Posterior cingulate gyrus (tissue), 11 donors: ENCODE data around the gene VCX.
"Not testable (repeated sequence)": the region's sequence is repeated elsewhere in the genome, so short reads cannot be mapped to it uniquely, and the experiment has no call there.

Source experiments
- DNase-seq, 10 donors: peaks; one replicate each; pipeline versions ENCODE4 v3.0.0 to v3.0.0-alpha.2; 2020 to 2021; ENCODE audit warnings: mixed read lengths in 3 of 10
- intact Hi-C: fragments of 100-400 bp; cut with DNase I; formaldehyde crosslinking; loops from one replicate; pipeline ENCODE4 v1.15.1; 2023

VCX gene

DNA sequence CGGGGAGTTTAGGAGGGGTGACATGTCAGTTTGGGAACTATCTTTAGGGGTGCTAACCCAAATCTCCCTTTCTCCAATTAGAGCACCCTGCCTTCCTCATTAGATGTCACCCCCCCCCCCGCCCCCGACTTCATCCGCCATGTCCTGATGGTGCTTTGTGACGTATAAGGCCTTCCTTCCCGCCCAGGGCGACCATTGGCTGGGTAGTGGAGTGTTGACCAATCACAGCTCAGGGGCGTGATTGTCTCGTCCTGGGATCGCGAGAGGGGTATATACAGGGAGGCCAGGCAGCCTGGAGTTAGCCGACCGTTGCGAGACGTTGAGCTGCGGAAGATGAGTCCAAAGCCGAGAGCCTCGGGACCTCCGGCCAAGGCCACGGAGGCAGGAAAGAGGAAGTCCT lies at the start of gene VCX:
TSS of gene VCX (plus strand) at position 301 of the 400 bp plus-strand sequence. CDS start at position 334, 33 bp downstream.
- intact Hi-C loops, result not testable (repeated sequence)
- peak in 1 of 10 donors; percentile 71 for DNase-seq

DNA sequence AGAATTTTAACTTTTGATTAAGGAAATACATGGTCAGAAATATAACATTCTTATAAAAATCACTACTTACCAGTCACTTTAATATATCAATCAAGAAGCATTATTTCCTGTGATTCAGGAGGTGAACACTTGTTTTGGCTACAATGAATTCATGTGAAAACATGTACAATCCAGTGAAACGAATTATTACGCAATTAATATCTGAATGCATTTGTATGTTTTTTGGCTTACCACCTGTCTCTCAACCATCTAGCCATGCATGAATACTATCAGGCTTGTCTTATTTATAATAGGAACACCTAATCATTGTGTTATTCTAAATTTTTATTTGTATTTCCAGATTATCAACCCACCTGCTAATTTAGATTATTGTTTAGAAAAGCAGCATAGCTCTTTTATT lies 44.6 kb upstream of the VCX start:
- intact Hi-C loops, result no loop called here

GRCh38 chrX:7801711-7802110 lies 41.3 kb upstream of the VCX start:
- no peak for DNase-seq
- intact Hi-C loops, result no loop called here

More for the DNA sequence above, 44.6 kb upstream of the VCX start:
- no peak for DNase-seq

DNA sequence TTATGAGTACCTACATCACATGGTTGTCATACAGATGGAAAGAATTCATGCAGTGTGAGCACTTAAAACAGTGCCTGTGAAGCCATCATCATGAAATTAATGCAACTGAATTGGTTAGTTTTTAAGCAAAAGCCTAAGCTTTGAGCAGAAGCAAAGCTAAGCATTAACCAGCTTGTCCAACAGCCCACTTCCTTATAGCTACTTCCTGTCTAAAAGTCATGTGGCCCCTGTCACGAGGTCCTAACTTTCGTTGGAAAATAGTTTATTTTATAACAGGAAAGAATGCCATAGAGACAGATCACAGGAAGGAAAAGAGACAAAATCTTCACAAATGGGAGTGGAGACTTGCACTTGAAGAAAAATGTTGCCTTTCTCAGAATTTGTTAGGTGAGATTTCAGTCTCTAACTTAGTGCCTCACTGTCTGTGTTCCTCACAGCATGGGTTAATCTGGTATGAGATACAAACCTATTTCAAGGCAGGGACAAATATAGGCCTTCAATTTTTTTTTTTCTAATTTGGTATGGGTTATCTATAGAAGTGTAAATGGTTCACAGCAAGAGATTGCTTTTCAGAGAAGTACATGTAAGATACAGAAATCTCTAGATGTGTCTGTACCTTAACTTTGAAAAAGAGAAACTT lies 27.7 kb upstream of the VCX start:
- intact Hi-C loops, result no loop called here
- no peak for DNase-seq

GRCh38 chrX:7828594-7828993 lies 14.4 kb upstream of the VCX start:
- intact Hi-C loops, result no loop called here
- DNase-seq, result no peak

- DNase-seq, result no peak
- intact Hi-C loops, result no loop called here
These were observed 1.7 kb upstream of the VCX start for GRCh38 chrX:7841084-7841805.

DNA sequence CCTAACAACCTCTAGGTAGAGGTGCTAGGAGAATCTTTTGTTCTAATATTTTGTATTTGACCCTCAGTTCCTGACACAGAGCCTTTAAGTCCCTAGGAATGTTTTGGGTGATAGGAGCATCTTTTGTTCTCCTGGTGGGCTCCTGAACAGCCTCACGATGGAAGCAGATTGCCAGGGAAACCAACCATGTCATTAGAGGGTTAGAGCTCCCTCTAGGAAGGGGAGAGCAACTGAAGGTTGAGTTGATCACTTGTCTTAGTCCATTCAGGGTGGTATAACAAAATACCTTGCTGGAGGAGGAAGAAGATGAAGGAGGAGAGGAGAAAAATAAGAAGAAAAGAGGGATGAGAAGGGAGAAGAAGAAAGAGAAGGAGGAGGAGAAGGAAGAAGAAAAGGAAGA lies 9.2 kb downstream of the VCX start:
- DNase-seq, result no peak
- intact Hi-C loops, result no loop called here

DNA sequence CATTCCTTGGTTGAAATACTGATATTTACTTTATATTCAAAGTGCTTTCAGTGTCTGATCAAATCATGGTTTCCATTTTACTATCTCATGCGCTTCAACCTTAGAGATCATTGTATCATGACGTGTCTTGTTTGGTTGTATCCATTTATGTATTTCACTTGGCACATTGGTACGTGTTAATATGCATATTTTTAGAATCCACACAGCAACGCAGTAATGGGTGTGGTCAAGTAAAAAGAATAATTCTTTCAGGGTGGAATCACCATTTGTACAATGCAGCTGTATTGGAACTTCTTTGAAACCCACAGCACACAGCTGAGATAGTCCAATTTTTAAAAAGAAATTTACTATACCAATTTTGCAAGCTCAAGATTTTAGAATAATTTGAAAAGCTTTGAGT lies 29.1 kb downstream of the VCX start:
- intact Hi-C loops, result no loop called here

GRCh38 chrX:7876957-7877356 lies 34.0 kb downstream of the VCX start:
- intact Hi-C loops, result no loop called here
- no peak for DNase-seq

More for the DNA sequence above, 29.1 kb downstream of the VCX start:
- DNase-seq, result no peak

DNA sequence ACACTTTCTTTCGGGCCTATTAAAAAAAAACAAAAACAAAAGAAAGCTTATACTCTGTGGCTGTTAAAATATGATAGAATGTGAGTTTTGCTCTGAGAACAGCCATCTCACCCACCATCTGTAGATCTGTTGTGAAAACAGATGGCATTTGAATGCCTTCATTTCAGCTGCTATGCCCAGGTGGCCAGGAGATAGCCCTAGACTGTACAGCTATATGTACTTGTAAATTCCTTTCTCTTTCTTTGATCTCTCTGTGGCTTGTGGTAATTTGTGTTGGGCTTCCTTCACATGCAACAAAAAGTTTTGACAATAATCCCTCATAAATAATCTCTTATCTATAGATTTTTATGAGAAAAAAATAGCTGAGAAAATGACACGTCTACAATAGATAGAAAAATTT lies 46.2 kb downstream of the VCX start:
- intact Hi-C loops, result no loop called here
- no peak for DNase-seq

DNA sequence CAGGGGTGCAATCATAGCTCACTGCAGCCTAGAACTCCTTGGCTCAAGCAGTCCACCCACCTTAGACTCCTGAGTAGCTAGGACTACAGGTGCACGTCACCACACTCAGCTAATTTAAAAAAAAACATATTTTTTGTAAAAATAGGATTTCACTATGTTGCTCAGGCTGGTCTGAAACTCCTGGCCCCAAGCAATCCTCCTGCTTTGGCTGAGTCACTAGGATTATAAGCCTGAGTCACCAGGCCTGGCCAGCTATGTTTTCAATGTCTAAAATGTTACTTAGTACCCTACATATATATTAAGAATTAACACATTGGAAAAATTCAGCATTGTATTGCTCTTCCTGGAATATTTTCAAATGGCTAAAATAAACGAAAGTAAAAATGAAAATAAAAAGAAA lies 46.7 kb downstream of the VCX start:
- intact Hi-C loops, result no loop called here
- DNase-seq, result no peak

- intact Hi-C loops, result no loop called here
These were observed 49.0 kb downstream of the VCX start for GRCh38 chrX:7891928-7892327.

More at GRCh38 chrX:7891928-7892327, 49.0 kb downstream of the VCX start:
- DNase-seq, result no peak
